B cell (primary cell): ENCODE data around the gene HAUS7. TPM values are rescaled to one million over a fixed set of nuclear protein-coding genes. Genes with fewer than 3 reads are reported as not detected.

ENCODE experiments used
- ATAC-seq: fragments of 200-7000 bp; cut with Tn5 transposase; one replicate; pipeline ENCODE4 v1.10.0; 2021; ENCODE audit warnings: low read depth, mild to moderate bottlenecking, moderate number of reproducible peaks, moderate library complexity
- CTCF ChIA-PET: fragments of 350-600 bp; sonication (Branson Sonifier 250); formaldehyde crosslinking; loops from one replicate; lab custom pipeline; 2021; ENCODE audit warnings: antibody characterized with exemption, inconsistent platforms; lab: Charles Lee
- POLR2A ChIA-PET: fragments of 350-600 bp; sonication (Branson Sonifier 250); formaldehyde crosslinking; loops from one replicate; lab custom pipeline; 2021; ENCODE audit warnings: antibody characterized with exemption; lab: Charles Lee
- DNase-seq: peaks from one replicate; pipeline ENCODE4 v3.0.0; 2013
- H2AFZ ChIP-seq: 2 replicates; pipeline ENCODE4 v1.6.1; 2012; ENCODE audit warnings: mild to moderate bottlenecking, low read depth, low read length; ENCODE audit not compliant: insufficient read depth, poor library complexity, severe bottlenecking
- H3K27ac ChIP-seq, 2 donors: 1 replicate in 1 of 2; 2 replicates in 1 of 2; pipeline ENCODE4 v1.5.1; 2012 to 2013; ENCODE audit warnings: low read length in 2 of 2, mild to moderate bottlenecking in 2 of 2, moderate library complexity in 1 of 2
- H3K27me3 ChIP-seq, 4 experiments: fragments of 200-600 bp in 1 of 4; sonication (generic) in 1 of 4; replicated peaks in 1 of 4; 1 replicate in 2 of 4; 2 replicates in 2 of 4; pipeline versions ENCODE4 v1.6.1 to v1.7.0; 2013 to 2016; ENCODE audit warnings: low read length in 3 of 4, mild to moderate bottlenecking in 2 of 4, mixed read lengths in 1 of 4, moderate library complexity in 1 of 4; ENCODE audit not compliant: insufficient read depth in 4 of 4, control insufficient read depth in 3 of 4; ENCODE audit errors: control extremely low read depth in 1 of 4
- H3K36me3 ChIP-seq, 2 experiments: replicated peaks in 1 of 2; 1 replicate in 1 of 2; 2 replicates in 1 of 2; pipeline versions ENCODE4 v1.6.1 to v1.7.1; 2013; ENCODE audit warnings: low read length in 1 of 2; ENCODE audit not compliant: insufficient read depth in 2 of 2, control insufficient read depth in 1 of 2; ENCODE audit errors: control extremely low read depth in 1 of 2, extremely low read depth in 1 of 2
- H3K4me1 ChIP-seq, 2 donors: fragments of 200-600 bp in 1 of 2; sonication (generic) in 1 of 2; 1 replicate in 1 of 2; 2 replicates in 1 of 2; pipeline versions ENCODE4 v1.5.1 to v1.6.1; 2013 to 2017; ENCODE audit warnings: low read length in 2 of 2; ENCODE audit not compliant: control insufficient read depth in 2 of 2, insufficient read depth in 2 of 2
- H3K4me2 ChIP-seq: replicated peaks from 2 replicates; pipeline ENCODE3; 2012; ENCODE audit warnings: mild to moderate bottlenecking, low read depth, low read length; ENCODE audit not compliant: poor library complexity, severe bottlenecking
- H3K4me3 ChIP-seq, 5 experiments: fragments of 200-600 bp in 1 of 5; sonication (generic) in 1 of 5; 1 replicate in 3 of 5; 2 replicates in 2 of 5; pipeline versions ENCODE4 v1.5.1 to v1.7.0; 2011 to 2016; ENCODE audit warnings: low read length in 4 of 5, mild to moderate bottlenecking in 4 of 5, low read depth in 2 of 5, control low read depth in 1 of 5, moderate library complexity in 1 of 5; ENCODE audit not compliant: insufficient read depth in 1 of 5; ENCODE audit errors: control extremely low read depth in 1 of 5, extremely low read depth in 1 of 5
- H3K79me2 ChIP-seq: fragments of 200-600 bp; sonication (generic); one replicate; pipeline ENCODE4 v1.6.0; 2016; ENCODE audit warnings: low read length; ENCODE audit not compliant: control insufficient read depth, insufficient read depth
- H3K9ac ChIP-seq: fragments of 200-600 bp; sonication (generic); 2 replicates; pipeline ENCODE4 v1.6.1; 2017; ENCODE audit warnings: mild to moderate bottlenecking, low read length, moderate library complexity
- H3K9me3 ChIP-seq, 3 donors: one replicate each; pipeline versions ENCODE4 v1.6.1 to v1.7.1; 2013; ENCODE audit warnings: low read length in 2 of 3; ENCODE audit not compliant: control insufficient read depth in 2 of 3, insufficient read depth in 1 of 3; ENCODE audit errors: control extremely low read depth in 1 of 3
- H4K20me1 ChIP-seq: 2 replicates; pipeline ENCODE4 v1.6.0; 2012; ENCODE audit warnings: mild to moderate bottlenecking, low read length; ENCODE audit not compliant: insufficient read depth, control insufficient read depth, poor library complexity, severe bottlenecking
- H3K27ac Mint-ChIP-seq: one replicate; pipeline ENCODE4 v1.8.0; 2021; ENCODE audit warnings: mixed read lengths
- H3K27me3 Mint-ChIP-seq: one replicate; pipeline ENCODE4 v1.8.0; 2021; ENCODE audit warnings: mixed read lengths
- H3K4me1 Mint-ChIP-seq: one replicate; pipeline ENCODE4 v1.8.0; 2021; ENCODE audit warnings: mixed read lengths
- H3K4me3 Mint-ChIP-seq: one replicate; pipeline ENCODE4 v1.8.0; 2021; ENCODE audit warnings: mixed read lengths
- H3K9me3 Mint-ChIP-seq: one replicate; pipeline ENCODE4 v1.8.0; 2022; ENCODE audit warnings: mixed read lengths; ENCODE audit not compliant: insufficient read depth
- CTCF ChIP-seq: fragments of 200-600 bp; IDR thresholded peaks from one replicate; pipeline ENCODE4 v1.8.0; 2022; ENCODE audit warnings: antibody characterized with exemption, mild to moderate bottlenecking
- EZH2 ChIP-seq: IDR thresholded peaks from 2 replicates; pipeline ENCODE4 v1.6.1; 2012; ENCODE audit warnings: borderline replicate concordance, low read depth, mild to moderate bottlenecking, moderate library complexity, low read length; ENCODE audit not compliant: insufficient read depth, poor library complexity, severe bottlenecking
- WGBS: methylation state at CpG from one replicate; pipeline ENCODE4 v1.1.5; 2013; ENCODE audit warnings: missing lambda C conversion rate; ENCODE audit not compliant: insufficient coverage; 5-methylcytosine and 5-hydroxymethylcytosine counted together
- intact Hi-C: fragments of 100-400 bp; cut with micrococcal nuclease; formaldehyde crosslinking; loops from one replicate; pipeline ENCODE4 v1.10.0; 2022
- polyA plus RNA-seq: library from polyadenylated mRNA; depleted of rRNA; stranded (reverse); fragments of >200 nt; gene quantifications from 2 replicates; pipeline ENCODE4 v1.2.3, GENCODE V29; 2012
- total RNA-seq, 2 donors: library from RNA; stranded (reverse); fragments of 120-200 nt in 1 of 2; gene quantifications; 1 replicate in 1 of 2; 2 replicates in 1 of 2; pipeline versions ENCODE4 v1.2.3 to v1.2.4, GENCODE V29; 2013 to 2022

HAUS7 gene
- total and polyA plus RNA-seq, 2 donors (not counting 1 experiment from before 2014, with no cell fraction given), result 25.2 to 26.9 TPM

- no peak overlapping the region for H3K9ac ChIP-seq
- Mint-ChIP-seq H3K27me3 (no peaks in the 10 kb centered on the region), H3K4me1 (no peaks in the 10 kb centered on the region), H3K27ac (no peak overlapping the region), H3K9me3 (no peaks in the 10 kb centered on the region), H3K4me3 (no peak overlapping the region)
- H3K4me2 ChIP-seq, result no peak overlapping the region
- POLR2A ChIA-PET, result interaction anchor here (0.7 kb wide), 1 partner anchor 977 kb away, joined by 4 read pairs; no protein-coding TSS in a partner anchor
- H3K36me3 ChIP-seq, result no peaks in the 10 kb centered on the region
- TF ChIP-seq CTCF (no peak), EZH2 (no peak)
- DNase-seq (no peak), ATAC-seq (no peak)
- H3K79me2 ChIP-seq, result no peaks in the 10 kb centered on the region
- no peak overlapping the region for H3K27ac ChIP-seq
- CTCF ChIA-PET, result no interaction called here
- H2AFZ ChIP-seq, result no peak overlapping the region
- no peaks in the 10 kb centered on the region for H3K27me3 ChIP-seq
- H3K9me3 ChIP-seq, result no peaks in the 10 kb centered on the region
- H3K4me3 ChIP-seq, result no peak overlapping the region
- no peaks in the 10 kb centered on the region for H3K4me1 ChIP-seq
- intact Hi-C loops, result no loop called here
- 98% methylated on average over 50 of the region's 91 CpGs for WGBS
- H4K20me1 ChIP-seq, result no peaks in the 10 kb centered on the region
These were observed 49.4 kb downstream of the HAUS7 start for GRCh38 chrX:153420851-153421599.

DNA sequence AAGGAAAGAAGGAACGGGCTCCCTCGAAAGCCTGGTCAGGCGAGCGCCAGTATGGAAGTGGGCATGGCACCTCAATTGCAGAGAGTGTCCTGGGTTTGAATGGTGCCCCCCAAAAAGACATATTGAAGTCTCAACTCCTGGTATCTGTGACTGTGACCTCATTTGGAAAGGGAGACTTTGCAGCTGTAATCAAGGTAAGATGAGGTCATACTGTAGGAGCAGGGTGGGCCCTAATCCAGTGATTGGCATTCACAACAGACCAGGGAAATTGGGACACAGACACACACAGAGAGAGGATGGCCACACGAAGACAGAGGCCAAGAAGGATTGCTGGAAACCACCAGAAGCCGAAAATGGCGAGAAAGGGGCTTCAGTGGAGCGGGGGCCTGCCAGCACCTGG lies 52.7 kb downstream of the HAUS7 start:
- Mint-ChIP-seq H3K9me3 (no peaks in the 10 kb centered on the region), H3K4me1 (no peaks in the 10 kb centered on the region), H3K27ac (no peak overlapping the region), H3K4me3 (no peak overlapping the region), H3K27me3 (no peaks in the 10 kb centered on the region)
- H3K27me3 ChIP-seq, result no peaks in the 10 kb centered on the region
- H3K9me3 ChIP-seq, result no peaks in the 10 kb centered on the region
- peaks cover under 1 to 1% of the 10 kb centered on the region in 2 donors for H3K4me1 ChIP-seq
- H3K27ac ChIP-seq, result no peak overlapping the region
- H3K4me3 ChIP-seq, result no peak overlapping the region
- no peaks in the 10 kb centered on the region for H3K36me3 ChIP-seq
- 96% methylated on average over 8 of the region's 8 CpGs for WGBS
- no peak overlapping the region for H2AFZ ChIP-seq
- ChIA-PET POLR2A (no interaction called here), CTCF (no interaction called here)
- no peak overlapping the region for H3K9ac ChIP-seq
- no peak for DNase-seq
- intact Hi-C loops, result no loop called here
- H4K20me1 ChIP-seq, result no peaks in the 10 kb centered on the region
- no peaks in the 10 kb centered on the region for H3K79me2 ChIP-seq
- no peak for ATAC-seq
- no peak for TF ChIP-seq EZH2
- no peak for TF ChIP-seq CTCF
- no peak overlapping the region for H3K4me2 ChIP-seq
